Psoas muscle (tissue), 8 donors: ENCODE data around the gene CELF1. TPM values are rescaled to one million over a fixed set of nuclear protein-coding genes. Genes with fewer than 3 reads are reported as not detected.

Source experiments
- ATAC-seq, 4 donors: fragments of 200-7000 bp; cut with Tn5 transposase; one replicate each; pipeline ENCODE4 v1.9.1; 2020; ENCODE audit warnings: moderate library complexity in 3 of 4, mild to moderate bottlenecking in 2 of 4
- DNase-seq, 2 donors: peaks; one replicate each; pipeline ENCODE4 v3.0.0-alpha.2; 2020
- H3K27ac ChIP-seq: fragments of 200-600 bp; one replicate; pipeline ENCODE4 v1.8.0; 2022
- H3K27me3 ChIP-seq, 3 donors: fragments of 200-600 bp in 1 of 3; one replicate each; pipeline versions ENCODE4 v1.6.1 to v1.8.0; 2013 to 2022; ENCODE audit warnings: low read length in 2 of 3, mild to moderate bottlenecking in 2 of 3, moderate library complexity in 1 of 3; ENCODE audit not compliant: insufficient read depth in 3 of 3
- H3K36me3 ChIP-seq, 2 donors: fragments of 200-600 bp in 1 of 2; one replicate each; pipeline versions ENCODE4 v1.6.1 to v1.8.0; 2013 to 2022; ENCODE audit warnings: low read depth in 1 of 2, mild to moderate bottlenecking in 1 of 2, moderate library complexity in 1 of 2; ENCODE audit not compliant: insufficient read depth in 1 of 2
- H3K4me1 ChIP-seq: fragments of 200-600 bp; one replicate; pipeline ENCODE4 v1.8.0; 2022
- H3K4me3 ChIP-seq: fragments of 200-600 bp; one replicate; pipeline ENCODE4 v1.8.0; 2022; ENCODE audit warnings: mild to moderate bottlenecking
- H3K9me3 ChIP-seq: fragments of 200-600 bp; one replicate; pipeline ENCODE4 v1.8.0; 2022
- WGBS, 3 donors: extraction: QIAGEN DNeasy Blood & Tissue Kit; methylation state at CpG; one replicate each; pipeline versions ENCODE4 v1.1.6 to v1.1.7; 2013; 5-methylcytosine and 5-hydroxymethylcytosine counted together
- intact Hi-C, 2 donors: fragments of 100-400 bp; cut with DNase I; formaldehyde crosslinking; loops; one replicate each; pipeline versions ENCODE4 v1.11.0 to v1.14.2; 2022
- polyA plus RNA-seq, 3 donors: library from polyadenylated mRNA; stranded (reverse); fragments of 200-250 nt; gene quantifications; one replicate each; pipeline ENCODE4 v1.2.3, GENCODE V29; 2013
- total RNA-seq, 4 donors: library from RNA; stranded (reverse); fragmentation: NEBNext Ultra II Directional in 2 of 4; extraction: Animal tissue kit (Norgen Biotek cat#: 25700) in 2 of 4; gene quantifications; one replicate each; pipeline versions ENCODE4 v1.2.1 to v1.2.4, GENCODE V29; 2021 to 2023
- TF ChIP-seq, protein P1 (sequence below): fragments of 200-600 bp; IDR thresholded peaks from one replicate; pipeline ENCODE4 v1.8.0; 2022; ENCODE audit warnings: antibody characterized with exemption
- donor health status: healthy with polysubstance abuse.
- donor health status: DM: no; HTN: no; CAD: no; lungs with moderate emphysema.
- donor health status: Bipolar disorder and iron deficiency.
- donor health status: healthy.
- donor health status: DM: yes; HTN: yes; CAD: no.
- donor health status: DM: no; HTN: no; CAD: no.
- donor health status: DM: no; HTN: no; CAD: no.
- donor health status: DM: yes; HTN: yes; CAD: no.

Gene CELF1
- total and polyA plus RNA-seq, 7 donors: 40.1 to 193 (median 112) TPM

DNA sequence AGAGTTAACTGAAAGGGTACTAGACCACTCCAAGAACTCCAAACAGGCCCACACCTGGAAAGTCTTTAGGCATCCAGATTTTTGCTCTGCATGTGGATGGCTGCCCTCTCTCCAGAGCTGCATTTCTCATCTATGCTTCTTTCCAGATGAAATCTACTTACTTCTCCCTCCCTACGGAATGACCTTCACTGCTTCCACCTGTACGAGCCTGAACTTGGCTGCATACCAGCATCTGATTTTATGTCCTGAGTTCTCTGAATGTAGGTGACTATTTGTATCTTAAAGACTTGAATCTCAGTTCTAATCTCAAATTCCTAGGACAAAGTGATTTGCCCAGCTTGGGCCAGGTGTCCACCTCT lies 13.3 kb downstream of the CELF1 start:
- intact Hi-C loops: no loop called here
- H3K4me3 ChIP-seq: peak overlapping the region; percentile 9
- H3K9me3 ChIP-seq: no peaks in the 10 kb centered on the region
- H3K36me3 ChIP-seq: peaks cover 0 to 7% of the 10 kb centered on the region in 2 donors
- DNase-seq (no peak), ATAC-seq (no peak)
- WGBS, 3 donors: 12 to 26% (median 15%) methylated on average over 2 of the region's 2 CpGs
- no peaks in the 10 kb centered on the region for H3K27me3 ChIP-seq
- H3K27ac ChIP-seq: peak overlapping the region; percentile 64
- H3K4me1 ChIP-seq: peaks cover 74% of the 10 kb centered on the region
- TF ChIP-seq, protein P1, sequence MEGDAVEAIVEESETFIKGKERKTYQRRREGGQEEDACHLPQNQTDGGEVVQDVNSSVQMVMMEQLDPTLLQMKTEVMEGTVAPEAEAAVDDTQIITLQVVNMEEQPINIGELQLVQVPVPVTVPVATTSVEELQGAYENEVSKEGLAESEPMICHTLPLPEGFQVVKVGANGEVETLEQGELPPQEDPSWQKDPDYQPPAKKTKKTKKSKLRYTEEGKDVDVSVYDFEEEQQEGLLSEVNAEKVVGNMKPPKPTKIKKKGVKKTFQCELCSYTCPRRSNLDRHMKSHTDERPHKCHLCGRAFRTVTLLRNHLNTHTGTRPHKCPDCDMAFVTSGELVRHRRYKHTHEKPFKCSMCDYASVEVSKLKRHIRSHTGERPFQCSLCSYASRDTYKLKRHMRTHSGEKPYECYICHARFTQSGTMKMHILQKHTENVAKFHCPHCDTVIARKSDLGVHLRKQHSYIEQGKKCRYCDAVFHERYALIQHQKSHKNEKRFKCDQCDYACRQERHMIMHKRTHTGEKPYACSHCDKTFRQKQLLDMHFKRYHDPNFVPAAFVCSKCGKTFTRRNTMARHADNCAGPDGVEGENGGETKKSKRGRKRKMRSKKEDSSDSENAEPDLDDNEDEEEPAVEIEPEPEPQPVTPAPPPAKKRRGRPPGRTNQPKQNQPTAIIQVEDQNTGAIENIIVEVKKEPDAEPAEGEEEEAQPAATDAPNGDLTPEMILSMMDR: no peak

GRCh38 chr11:47538741-47539565 lies 14.0 kb downstream of the CELF1 start:
- Histone ChIP-seq H3K9me3 (no peaks in the 10 kb centered on the region), H3K4me3 (no peak overlapping the region), H3K27me3 (no peaks in the 10 kb centered on the region), H3K36me3 (peaks cover 0 to 7% of the 10 kb centered on the region in 2 donors), H3K27ac (peak overlapping the region; percentile 64), H3K4me1 (peaks cover 74% of the 10 kb centered on the region)
- 75 to 85% (median 85%) methylated on average over 10 of the region's 10 CpGs for WGBS, 3 donors
- TF ChIP-seq, protein P1: no peak
- ATAC-seq: no peak
- intact Hi-C loops: no loop called here
- DNase-seq: no peak

GRCh38 chr11:47536915-47537314 lies 16.0 kb downstream of the CELF1 start:
- WGBS, 3 donors: 72 to 82% (median 77%) methylated on average over 1 to 3 of the region's 3 CpGs
- intact Hi-C loops: no loop called here
- Histone ChIP-seq H3K4me1 (peaks cover 85% of the 10 kb centered on the region), H3K36me3 (peaks cover 0 to 7% of the 10 kb centered on the region in 2 donors), H3K4me3 (no peak overlapping the region), H3K27me3 (no peaks in the 10 kb centered on the region), H3K9me3 (no peaks in the 10 kb centered on the region), H3K27ac (no peak overlapping the region)
- no peak for ATAC-seq
- TF ChIP-seq, protein P1: no peak
- no peak for DNase-seq

- H3K9me3 ChIP-seq: no peaks in the 10 kb centered on the region
- H3K36me3 ChIP-seq: peaks cover 0 to 7% of the 10 kb centered on the region in 2 donors
- H3K27ac ChIP-seq: no peak overlapping the region
- WGBS, 3 donors: 75 to 90% (median 77%) methylated on average over 4 of the region's 4 CpGs
- no peak overlapping the region for H3K4me3 ChIP-seq
- intact Hi-C loops: no loop called here
- no peaks in the 10 kb centered on the region for H3K27me3 ChIP-seq
- peaks cover 71% of the 10 kb centered on the region for H3K4me1 ChIP-seq
- TF ChIP-seq, protein P1: no peak
- no peak for ATAC-seq
- DNase-seq: no peak
Measured at GRCh38 chr11:47534704-47535251, 18.2 kb downstream of the CELF1 start.
